Measurements from ENCODE around the gene PDGFRA. TPM values are rescaled to one million over a fixed set of nuclear protein-coding genes. Genes with fewer than 3 reads are reported as not detected.

Gene PDGFRA
- total and polyA plus RNA-seq, 4 donors, result 6.5 to 37.0 (median 7.6) TPM

DNA sequence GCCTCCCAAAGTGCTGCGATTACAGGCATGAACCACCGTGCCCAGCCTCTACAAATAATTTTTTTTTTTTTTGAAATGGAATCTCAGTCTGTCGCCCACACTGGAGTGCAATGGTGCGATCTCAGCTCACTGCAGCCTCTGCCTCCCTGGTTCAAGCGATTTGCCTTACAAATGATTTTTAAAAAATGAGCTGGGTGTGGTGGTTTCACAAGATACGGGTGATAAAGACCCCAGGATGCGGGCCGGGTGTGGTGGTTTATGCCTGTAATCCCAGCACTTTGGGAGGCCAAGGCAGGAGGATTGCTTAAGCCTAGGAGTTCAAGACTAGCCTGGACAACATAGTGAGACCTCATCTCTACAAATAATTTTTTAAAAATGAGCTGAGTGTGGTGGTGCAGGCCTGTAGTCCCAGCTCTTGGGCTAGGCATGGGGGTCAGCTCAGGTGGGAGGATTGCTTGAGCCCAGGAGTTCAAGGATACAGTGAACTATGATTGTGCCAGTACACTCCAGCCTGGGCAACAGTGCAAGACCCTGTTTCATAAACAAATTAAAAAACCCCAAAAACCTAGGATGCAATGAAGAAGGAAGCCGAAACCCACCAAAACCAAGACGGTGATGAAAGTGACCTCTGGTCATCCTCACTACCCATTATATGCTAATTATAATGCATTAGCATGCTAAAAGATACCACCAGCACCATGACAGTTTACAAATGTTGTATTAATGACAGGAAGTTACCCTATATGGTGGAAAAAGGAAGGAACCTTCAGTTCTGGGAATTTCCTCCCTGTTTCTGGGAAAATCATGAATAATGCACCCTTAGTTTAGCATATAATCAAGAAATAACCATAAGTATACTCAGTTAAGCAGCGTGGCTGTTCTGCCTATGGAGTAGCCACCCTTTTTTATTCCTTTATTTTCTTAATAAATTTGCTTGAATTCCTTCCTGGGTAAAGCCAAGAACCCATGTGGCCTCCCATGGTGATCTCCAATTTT is 27.7 kb downstream of the PDGFRA start:
- Histone ChIP-seq H3K36me3 (ENCODE audit: control insufficient read depth in 4 of 4, insufficient read depth in 3 of 4, low read depth in 1 of 4, low read length in 3 of 4) (no peaks in the 10 kb centered on the region), H3K27me3 (ENCODE audit: control insufficient read depth in 4 of 4, insufficient read depth in 4 of 4, low read length in 3 of 4) (no peaks in the 10 kb centered on the region), H3K4me3 (ENCODE audit: low read depth in 1 of 3, low read length in 3 of 3) (no peak overlapping the region), H3K9me3 (ENCODE audit: control insufficient read depth in 4 of 4, low read length in 3 of 4) (no peaks in the 10 kb centered on the region), H3K27ac (ENCODE audit: low read depth in 1 of 2, low read length in 2 of 2) (no peak overlapping the region), H3K4me1 (ENCODE audit: control insufficient read depth in 4 of 4, insufficient read depth in 4 of 4, low read length in 3 of 4) (no peaks in the 10 kb centered on the region), H3K9ac (ENCODE audit: low read depth in 1 of 2, low read length in 2 of 2) (no peak overlapping the region)
- 89% methylated on average over 11 of the region's 11 CpGs for WGBS
- no peak for DNase-seq (ENCODE audit: low spot score)
- TF ChIP-seq EGR1 (IDR thresholded peaks at IDR 0.05; ENCODE audit: low read depth in 2 of 2), result no peak
- no peak for TF ChIP-seq HNF4G (IDR thresholded peaks at IDR 0.05)
- no peak for TF ChIP-seq GABPA (IDR thresholded peaks at IDR 0.05 in 1 of 2, conservative IDR thresholded peaks at IDR 0.05 in 1 of 2)
- TF ChIP-seq, protein P1, sequence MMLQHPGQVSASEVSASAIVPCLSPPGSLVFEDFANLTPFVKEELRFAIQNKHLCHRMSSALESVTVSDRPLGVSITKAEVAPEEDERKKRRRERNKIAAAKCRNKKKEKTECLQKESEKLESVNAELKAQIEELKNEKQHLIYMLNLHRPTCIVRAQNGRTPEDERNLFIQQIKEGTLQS (IDR thresholded peaks at IDR 0.05), result no peak
- TF ChIP-seq RXRA (IDR thresholded peaks at IDR 0.05), result no peak
- TF ChIP-seq REST (IDR thresholded peaks at IDR 0.05), result no peak
- no peak for TF ChIP-seq ZBTB33 (IDR thresholded peaks at IDR 0.05)
- TF ChIP-seq JUND (IDR thresholded peaks at IDR 0.05), result no peak
- no peak for TF ChIP-seq NR2F2 (IDR thresholded peaks at IDR 0.05)
- no peak for TF ChIP-seq YY1 (IDR thresholded peaks at IDR 0.05)
- TF ChIP-seq CTCF (IDR thresholded peaks at IDR 0.05; ENCODE audit: low read depth, low read length, missing input control), result no peak
- no peak for TF ChIP-seq FOXA1 (IDR thresholded peaks at IDR 0.05)
- TF ChIP-seq, protein P2, sequence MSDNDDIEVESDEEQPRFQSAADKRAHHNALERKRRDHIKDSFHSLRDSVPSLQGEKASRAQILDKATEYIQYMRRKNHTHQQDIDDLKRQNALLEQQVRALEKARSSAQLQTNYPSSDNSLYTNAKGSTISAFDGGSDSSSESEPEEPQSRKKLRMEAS (IDR thresholded peaks at IDR 0.05), result no peak
- no peak for TF ChIP-seq HNF4A (conservative IDR thresholded peaks at IDR 0.05)
- TF ChIP-seq SP1 (IDR thresholded peaks at IDR 0.05), result no peak
- TF ChIP-seq TAF1 (conservative IDR thresholded peaks at IDR 0.05), result no peak
- no peak for TF ChIP-seq FOXA2 (IDR thresholded peaks at IDR 0.05)
- TF ChIP-seq RAD21 (IDR thresholded peaks at IDR 0.05), result no peak

Measured in liver (tissue), 9 donors.